Ovary (tissue), 3 donors: Measurements from ENCODE around the gene TMEM59L.

Experiments used
- EP300 ChIP-seq: sonication (generic); formaldehyde crosslinking; IDR thresholded peaks from one replicate; pipeline ENCODE4 v1.6.1; 2017; ENCODE audit warnings: antibody characterized with exemption
- POLR2A ChIP-seq: fragments of 450-650 bp; IDR thresholded peaks from one replicate; pipeline ENCODE4 v1.6.1; 2017; ENCODE audit warnings: antibody characterized with exemption, mild to moderate bottlenecking, moderate library complexity
- TF ChIP-seq, protein P1 (sequence below), 3 donors: fragments of 450-650 bp in 2 of 3; fragments of 200-600 bp in 1 of 3; IDR thresholded peaks; one replicate each; pipeline versions ENCODE4 v1.5.1 to v1.8.0; 2016 to 2022; ENCODE audit warnings: antibody characterized with exemption in 3 of 3, mild to moderate bottlenecking in 1 of 3
- donor health status: DM: no; HTN: no; CAD: no.

DNA sequence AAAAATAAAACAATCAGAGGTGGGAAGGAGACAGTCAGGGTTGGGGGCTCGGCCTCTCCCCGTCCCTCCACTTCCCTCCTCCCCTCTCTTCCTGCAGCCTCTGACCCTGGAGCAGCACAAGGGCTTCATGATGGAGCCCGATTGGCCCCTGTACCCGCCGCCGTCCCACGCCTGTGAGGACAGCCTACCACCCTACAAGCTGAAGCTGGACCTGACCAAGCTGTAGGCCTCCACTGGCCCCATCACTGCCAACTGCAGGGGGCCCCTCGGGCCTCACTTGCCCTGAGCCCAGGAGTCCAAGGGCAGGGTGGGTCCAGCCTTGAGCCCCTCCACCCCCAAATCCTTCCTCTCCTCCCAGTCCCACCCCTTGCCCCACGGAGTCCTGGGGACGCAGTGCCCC, 7.6 kb downstream of the TMEM59L start:
- TF ChIP-seq, protein P1, sequence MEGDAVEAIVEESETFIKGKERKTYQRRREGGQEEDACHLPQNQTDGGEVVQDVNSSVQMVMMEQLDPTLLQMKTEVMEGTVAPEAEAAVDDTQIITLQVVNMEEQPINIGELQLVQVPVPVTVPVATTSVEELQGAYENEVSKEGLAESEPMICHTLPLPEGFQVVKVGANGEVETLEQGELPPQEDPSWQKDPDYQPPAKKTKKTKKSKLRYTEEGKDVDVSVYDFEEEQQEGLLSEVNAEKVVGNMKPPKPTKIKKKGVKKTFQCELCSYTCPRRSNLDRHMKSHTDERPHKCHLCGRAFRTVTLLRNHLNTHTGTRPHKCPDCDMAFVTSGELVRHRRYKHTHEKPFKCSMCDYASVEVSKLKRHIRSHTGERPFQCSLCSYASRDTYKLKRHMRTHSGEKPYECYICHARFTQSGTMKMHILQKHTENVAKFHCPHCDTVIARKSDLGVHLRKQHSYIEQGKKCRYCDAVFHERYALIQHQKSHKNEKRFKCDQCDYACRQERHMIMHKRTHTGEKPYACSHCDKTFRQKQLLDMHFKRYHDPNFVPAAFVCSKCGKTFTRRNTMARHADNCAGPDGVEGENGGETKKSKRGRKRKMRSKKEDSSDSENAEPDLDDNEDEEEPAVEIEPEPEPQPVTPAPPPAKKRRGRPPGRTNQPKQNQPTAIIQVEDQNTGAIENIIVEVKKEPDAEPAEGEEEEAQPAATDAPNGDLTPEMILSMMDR (IDR thresholded peaks at IDR 0.05) = no peak
- TF ChIP-seq POLR2A (no peak), EP300 (no peak)
